Neural cell (in vitro differentiated cells): ENCODE results near the gene TBC1D20. TPM values are rescaled to one million over a fixed set of nuclear protein-coding genes. Genes with fewer than 3 reads are reported as not detected.

Source experiments
- H2AFZ ChIP-seq: fragments of 200-600, 300-800 bp; sonication (generic), shearing (Covaris generic); 2 replicates; pipeline ENCODE4 v1.6.0; 2014; ENCODE audit warnings: low read depth, mild to moderate bottlenecking, antibody characterized with exemption, low read length, moderate library complexity
- H3F3A ChIP-seq: fragments of 200-600 bp; shearing (Covaris generic); 2 replicates; pipeline ENCODE4 v1.6.1; 2016; ENCODE audit warnings: mild to moderate bottlenecking, moderate library complexity, mixed read lengths, antibody characterized with exemption, low read length; ENCODE audit not compliant: insufficient read depth, poor library complexity, severe bottlenecking
- H3K27ac ChIP-seq: fragments of 200-600, 300-800 bp; sonication (generic), shearing (Covaris generic); 2 replicates; pipeline ENCODE4 v1.5.1; 2014; ENCODE audit warnings: mild to moderate bottlenecking, low read length, moderate library complexity
- H3K27me3 ChIP-seq: fragments of 300-800, 200-600 bp; sonication (generic), shearing (Covaris generic); 2 replicates; pipeline ENCODE4 v1.6.0; 2014; ENCODE audit warnings: mild to moderate bottlenecking, low read depth, low read length, moderate library complexity; ENCODE audit not compliant: insufficient read depth
- H3K36me3 ChIP-seq: fragments of 300-800, 200-600 bp; sonication (generic), shearing (Covaris generic); 2 replicates; pipeline ENCODE4 v1.5.1; 2014; ENCODE audit warnings: mild to moderate bottlenecking, antibody characterized with exemption, low read length, moderate library complexity; ENCODE audit not compliant: insufficient read depth
- H3K4me2 ChIP-seq: fragments of 300-800, 200-600 bp; sonication (generic), shearing (Covaris generic); 2 replicates; pipeline ENCODE4 v1.6.0; 2014; ENCODE audit warnings: mild to moderate bottlenecking, low read length
- H3K4me3 ChIP-seq: fragments of 300-800, 200-600 bp; sonication (generic), shearing (Covaris generic); 2 replicates; pipeline ENCODE4 v1.5.1; 2014; ENCODE audit warnings: mild to moderate bottlenecking, low read length, moderate library complexity
- H3K79me2 ChIP-seq: fragments of 200-600 bp; shearing (Covaris generic); replicated peaks from 2 replicates; pipeline ENCODE4 v1.6.0; 2014; ENCODE audit warnings: mild to moderate bottlenecking, low read length, moderate library complexity; ENCODE audit not compliant: insufficient read depth
- H3K9ac ChIP-seq: fragments of 300-800, 200-600 bp; sonication (generic), shearing (Covaris generic); 2 replicates; pipeline ENCODE4 v1.6.1; 2016; ENCODE audit warnings: mild to moderate bottlenecking, low read length, mixed read lengths
- H3K9me2 ChIP-seq: fragments of 200-600 bp; shearing (Covaris generic); 2 replicates; pipeline ENCODE4 v1.6.1; 2016; ENCODE audit warnings: mild to moderate bottlenecking, low read length, mixed read lengths; ENCODE audit not compliant: insufficient read depth
- H3K9me3 ChIP-seq: fragments of 200-600, 300-800 bp; sonication (generic), shearing (Covaris generic); 2 replicates; pipeline ENCODE4 v1.6.1; 2016; ENCODE audit warnings: mild to moderate bottlenecking, mixed run types, low read length, moderate library complexity, mixed read lengths
- H4K20me1 ChIP-seq: fragments of 200-600 bp; shearing (Covaris generic); 2 replicates; pipeline ENCODE4 v1.6.1; 2016; ENCODE audit warnings: mild to moderate bottlenecking, mixed run types; ENCODE audit not compliant: insufficient read depth
- CTCF ChIP-seq: fragments of 450-650 bp; IDR thresholded peaks from 2 replicates; pipeline ENCODE4 v1.5.1; 2014; ENCODE audit warnings: antibody characterized with exemption, mild to moderate bottlenecking, moderate library complexity; ENCODE audit not compliant: poor library complexity, severe bottlenecking
- EP300 ChIP-seq: fragments of 450-650 bp; conservative IDR thresholded peaks from 2 replicates; pipeline ENCODE4 v1.6.1; 2014; ENCODE audit warnings: antibody characterized with exemption, mild to moderate bottlenecking, moderate library complexity; ENCODE audit not compliant: poor library complexity, severe bottlenecking
- EZH2 ChIP-seq: fragments of 200-600, 300-800 bp; shearing (Covaris generic), sonication (generic); IDR thresholded peaks from 2 replicates; pipeline ENCODE4 v1.6.1; 2014; ENCODE audit warnings: antibody characterized with exemption, low read length, borderline replicate concordance, mild to moderate bottlenecking; ENCODE audit not compliant: insufficient read depth, poor library complexity, severe bottlenecking
- MXI1 ChIP-seq: fragments of 450-650 bp; conservative IDR thresholded peaks from 2 replicates; pipeline ENCODE4 v1.6.1; 2014; ENCODE audit warnings: antibody characterized with exemption, mild to moderate bottlenecking; ENCODE audit not compliant: poor library complexity, severe bottlenecking
- POLR2AphosphoS5 ChIP-seq: IDR thresholded peaks from 2 replicates; pipeline ENCODE4 v1.6.1; 2012
- RAD21 ChIP-seq: fragments of 450-650 bp; conservative IDR thresholded peaks from 2 replicates; pipeline ENCODE4 v1.6.1; 2014; ENCODE audit warnings: antibody characterized with exemption, mild to moderate bottlenecking, moderate library complexity
- REST ChIP-seq: IDR thresholded peaks from 2 replicates; pipeline ENCODE4 v1.6.1; 2012; ENCODE audit warnings: borderline replicate concordance
- SMC3 ChIP-seq: fragments of 450-650 bp; conservative IDR thresholded peaks from 2 replicates; pipeline ENCODE4 v1.6.1; 2014; ENCODE audit warnings: antibody characterized with exemption, mild to moderate bottlenecking, moderate library complexity; ENCODE audit not compliant: poor library complexity
- TAF1 ChIP-seq: IDR thresholded peaks from 2 replicates; pipeline ENCODE4 v1.6.1; 2012; ENCODE audit warnings: low read depth
- polyA plus RNA-seq: library from polyadenylated mRNA; depleted of rRNA; stranded (reverse); fragments of >200 nt; gene quantifications from 2 replicates; pipeline ENCODE4 v1.2.3, GENCODE V29; 2014

TBC1D20 gene
- polyA plus RNA-seq, 1 donor from 2014 or later, result 25.1 TPM

- H4K20me1 ChIP-seq, result no peaks in the 10 kb centered on the region
- H3K79me2 ChIP-seq, result no peaks in the 10 kb centered on the region
- no peaks in the 10 kb centered on the region for H3K9me2 ChIP-seq
- H3F3A ChIP-seq, result no peaks in the 10 kb centered on the region
- H3K9ac ChIP-seq, result no peak overlapping the region
- no peaks in the 10 kb centered on the region for H3K9me3 ChIP-seq
- H3K27ac ChIP-seq, result no peak overlapping the region
- H3K27me3 ChIP-seq, result no peaks in the 10 kb centered on the region
- H2AFZ ChIP-seq, result no peak overlapping the region
- TF ChIP-seq RAD21, result no peak
- no peak overlapping the region for H3K4me3 ChIP-seq
- H3K36me3 ChIP-seq, result peaks cover 12% of the 10 kb centered on the region
- no peak overlapping the region for H3K4me2 ChIP-seq
Observed at GRCh38 chr20:437787-438486, 24.4 kb downstream of the TBC1D20 start.

DNA sequence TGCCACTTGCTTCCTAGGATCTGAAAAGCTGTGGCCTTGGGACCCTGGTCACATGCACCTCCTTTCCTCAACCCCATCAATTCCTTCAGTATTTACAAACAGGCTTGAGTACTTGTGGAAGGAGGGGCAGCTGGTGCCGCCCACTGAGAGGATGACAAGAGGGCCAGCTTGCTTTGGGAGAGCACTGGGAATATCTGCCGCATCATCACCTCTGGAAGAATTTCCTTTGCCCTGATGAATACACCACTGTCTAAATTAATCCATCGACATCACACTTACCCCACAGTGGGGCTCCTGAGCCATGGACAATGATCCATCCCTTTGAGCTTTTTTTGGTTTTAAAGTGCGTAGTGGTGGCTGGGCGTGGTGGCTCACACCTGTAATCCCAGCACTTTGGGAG lies 25.9 kb downstream of the TBC1D20 start:
- Histone ChIP-seq H3K27me3 (no peaks in the 10 kb centered on the region), H3K4me3 (no peak overlapping the region), H3K9ac (no peak overlapping the region), H3F3A (no peaks in the 10 kb centered on the region), H2AFZ (no peak overlapping the region), H3K27ac (no peak overlapping the region), H4K20me1 (no peaks in the 10 kb centered on the region), H3K9me2 (no peaks in the 10 kb centered on the region), H3K9me3 (no peaks in the 10 kb centered on the region), H3K79me2 (no peaks in the 10 kb centered on the region), H3K4me2 (no peak overlapping the region), H3K36me3 (peaks cover 12% of the 10 kb centered on the region)
- TF ChIP-seq TAF1 (no peak), EP300 (no peak), POLR2AphosphoS5 (no peak), REST (no peak), CTCF (no peak), RAD21 (no peak), EZH2 (no peak), MXI1 (no peak), SMC3 (no peak)
